Esophagus muscularis mucosa (tissue), 4 donors: Measurements from ENCODE around the gene NTN3.

Source experiments
- CTCF ChIP-seq, 3 experiments: fragments of 200-600 bp in 2 of 3; fragments of 450-650 bp in 1 of 3; sonication (generic) in 2 of 3; IDR thresholded peaks; one replicate each; pipeline ENCODE4 v1.5.1; 2017 to 2019; ENCODE audit warnings: antibody characterized with exemption in 3 of 3, mild to moderate bottlenecking in 2 of 3, moderate library complexity in 1 of 3
- EP300 ChIP-seq: sonication (generic); formaldehyde crosslinking; IDR thresholded peaks from one replicate; pipeline ENCODE4 v1.6.1; 2017; ENCODE audit warnings: antibody characterized with exemption
- POLR2A ChIP-seq: fragments of 450-650 bp; IDR thresholded peaks from one replicate; pipeline ENCODE4 v1.6.1; 2017; ENCODE audit warnings: antibody characterized with exemption, moderate library complexity, mild to moderate bottlenecking, low read depth

- TF ChIP-seq CTCF (IDR thresholded peaks at IDR 0.05) (no peak), POLR2A (no peak), EP300 (no peak)
Measured at GRCh38 chr16:2520097-2520783, 49.1 kb downstream of the NTN3 start, which contains the start of gene AMDHD2.
